MM.1S (cell line): ENCODE data around the gene LARP6.

Experiments
- EZH2 ChIP-seq: fragments of 300-600 bp; sonication (generic); optimal IDR thresholded peaks from 2 replicates; pipeline ENCODE3; 2017; ENCODE audit warnings: low read depth, mild to moderate bottlenecking, antibody characterized with exemption, low read length, mixed read lengths
- EZH2phosphoT487 ChIP-seq: fragments of 300-600 bp; sonication (generic); IDR thresholded peaks from 2 replicates; pipeline ENCODE4 v1.6.1; 2018; ENCODE audit warnings: antibody characterized with exemption, low read length
- TF ChIP-seq, protein P1 (sequence below): fragments of 300-600 bp; sonication (generic); IDR thresholded peaks from 2 replicates; pipeline ENCODE4 v1.5.1; 2016; ENCODE audit warnings: antibody characterized with exemption, low read length, mixed read lengths

GRCh38 chr15:70845602-70846360, 8.2 kb downstream of the LARP6 start:
- TF ChIP-seq, protein P1, sequence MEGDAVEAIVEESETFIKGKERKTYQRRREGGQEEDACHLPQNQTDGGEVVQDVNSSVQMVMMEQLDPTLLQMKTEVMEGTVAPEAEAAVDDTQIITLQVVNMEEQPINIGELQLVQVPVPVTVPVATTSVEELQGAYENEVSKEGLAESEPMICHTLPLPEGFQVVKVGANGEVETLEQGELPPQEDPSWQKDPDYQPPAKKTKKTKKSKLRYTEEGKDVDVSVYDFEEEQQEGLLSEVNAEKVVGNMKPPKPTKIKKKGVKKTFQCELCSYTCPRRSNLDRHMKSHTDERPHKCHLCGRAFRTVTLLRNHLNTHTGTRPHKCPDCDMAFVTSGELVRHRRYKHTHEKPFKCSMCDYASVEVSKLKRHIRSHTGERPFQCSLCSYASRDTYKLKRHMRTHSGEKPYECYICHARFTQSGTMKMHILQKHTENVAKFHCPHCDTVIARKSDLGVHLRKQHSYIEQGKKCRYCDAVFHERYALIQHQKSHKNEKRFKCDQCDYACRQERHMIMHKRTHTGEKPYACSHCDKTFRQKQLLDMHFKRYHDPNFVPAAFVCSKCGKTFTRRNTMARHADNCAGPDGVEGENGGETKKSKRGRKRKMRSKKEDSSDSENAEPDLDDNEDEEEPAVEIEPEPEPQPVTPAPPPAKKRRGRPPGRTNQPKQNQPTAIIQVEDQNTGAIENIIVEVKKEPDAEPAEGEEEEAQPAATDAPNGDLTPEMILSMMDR = no peak
- TF ChIP-seq EZH2 (no peak), EZH2phosphoT487 (no peak)
